ENCODE measurements around the gene FAM241B. TPM values are rescaled to one million over a fixed set of nuclear protein-coding genes. Genes with fewer than 3 reads are reported as not detected.

FAM241B gene
- 7.7 to 8.3 TPM (median 7.9 TPM) in 3 replicates for polyA plus RNA-seq
- not detected for polyA plus RNA-seq (2011; ENCODE audit: low read depth)
- polyA plus RNA-seq (2011; cell fraction: cytosol; rRNA removed), result 7.6 and 8.5 TPM in 2 replicates
- 7.5 and 7.9 TPM in 2 replicates for polyA plus RNA-seq (2011; cell fraction: nucleus; rRNA removed)
- 3.9 and 8.0 TPM in 2 replicates for polyA plus RNA-seq (2012; ENCODE audit: low replicate concordance)
- 1.9 to 4.4 TPM (median 2.3 TPM) in 3 replicates for polyA minus RNA-seq
- polyA minus RNA-seq (2011; cell fraction: cytosol; rRNA and poly(A)+ RNA removed), result 2.5 TPM
- 1.4 and 2.4 TPM in 2 replicates for polyA minus RNA-seq (2011; cell fraction: nucleus; rRNA and poly(A)+ RNA removed)

GRCh38 chr10:69629897-69630650 is at the start of gene FAM241B:
TSS of gene FAM241B (plus strand) at chr10:69630247. CDS start at chr10:69631744, 1,497 bp downstream.
- H3K9ac ChIP-seq (ENCODE audit: control insufficient read depth, extremely low read depth, insufficient read depth, low read length), result peak within 1 kb of the TSS; percentile 60

GRCh38 chr10:69580435-69580834 is 49.6 kb upstream of the FAM241B start:
- dilution Hi-C loops (cut with MboI; ENCODE audit: extremely low pct_ligation_motif_present, low sequenced_read_pairs), result no loop called here
- Histone ChIP-seq H3K36me3 (ENCODE audit: control insufficient read depth in 2 of 2, extremely low read depth in 1 of 2, insufficient read depth in 2 of 2, low read length in 2 of 2) (no peaks in the 10 kb centered on the region), H4K20me1 (ENCODE audit: control insufficient read depth, extremely low read depth, insufficient read depth, low read length) (no peaks in the 10 kb centered on the region), H3K9me1 (ENCODE audit: control insufficient read depth, extremely low read depth, insufficient read depth, low read length) (no peaks in the 10 kb centered on the region), H3K27me3 (ENCODE audit: control insufficient read depth, extremely low read depth, insufficient read depth, low read length) (peaks cover 55% of the 10 kb centered on the region), H2AFZ (ENCODE audit: control insufficient read depth, low read length) (no peak overlapping the region), H3K27ac (ENCODE audit: control insufficient read depth, insufficient read depth, low read length) (no peak overlapping the region), H3K4me2 (ENCODE audit: control insufficient read depth, extremely low read depth, insufficient read depth, low read depth, low read length) (no peak overlapping the region), H3K4me1 (ENCODE audit: control insufficient read depth, extremely low read depth, insufficient read depth, low read length) (no peaks in the 10 kb centered on the region), H3K9me3 (ENCODE audit: control insufficient read depth, low read depth, low read length) (no peaks in the 10 kb centered on the region), H3K79me2 (ENCODE audit: control insufficient read depth, insufficient read depth, low read length) (no peaks in the 10 kb centered on the region), H3K4me3 (ENCODE audit: control insufficient read depth in 2 of 3, extremely low read depth in 1 of 3, insufficient read depth in 2 of 3, low read depth in 1 of 3, low read length in 3 of 3) (no peak overlapping the region), H3K9ac (ENCODE audit: control insufficient read depth, extremely low read depth, insufficient read depth, low read length) (no peak overlapping the region)
- TF ChIP-seq EZH2 (IDR thresholded peaks at IDR 0.05; ENCODE audit: low read length) (no peak), CTCF (optimal IDR thresholded peaks at IDR 0.05 in 1 of 3, IDR thresholded peaks at IDR 0.05 in 1 of 3, conservative IDR thresholded peaks at IDR 0.05 in 1 of 3; ENCODE audit: extremely low read depth in 1 of 3, insufficient read depth in 2 of 3, low read length in 3 of 3) (no peak)
- no peak for DNase-seq (ENCODE audit: low read depth, low spot score)
- FAIRE-seq, result no peak

More at GRCh38 chr10:69629897-69630650, at the start of gene FAM241B:
- Histone ChIP-seq H3K4me3 (ENCODE audit: control insufficient read depth in 2 of 3, extremely low read depth in 1 of 3, insufficient read depth in 2 of 3, low read depth in 1 of 3, low read length in 3 of 3) (peak within 1 kb of the TSS; percentile 52 to 67 (median 61)), H4K20me1 (ENCODE audit: control insufficient read depth, extremely low read depth, insufficient read depth, low read length) (no peaks in the 10 kb centered on the region), H3K27ac (ENCODE audit: control insufficient read depth, insufficient read depth, low read length) (no peak within 1 kb of the TSS), H3K27me3 (ENCODE audit: control insufficient read depth, extremely low read depth, insufficient read depth, low read length) (no peaks in the 10 kb centered on the region), H3K9me1 (ENCODE audit: control insufficient read depth, extremely low read depth, insufficient read depth, low read length) (no peaks in the 10 kb centered on the region), H3K4me2 (ENCODE audit: control insufficient read depth, extremely low read depth, insufficient read depth, low read depth, low read length) (peak within 1 kb of the TSS; percentile 78), H3K36me3 (ENCODE audit: control insufficient read depth in 2 of 2, extremely low read depth in 1 of 2, insufficient read depth in 2 of 2, low read length in 2 of 2) (peaks cover 0 to 3% of the 10 kb centered on the region in 2 experiments), H3K9me3 (ENCODE audit: control insufficient read depth, low read depth, low read length) (no peaks in the 10 kb centered on the region), H3K4me1 (ENCODE audit: control insufficient read depth, extremely low read depth, insufficient read depth, low read length) (peaks cover 4% of the 10 kb centered on the region), H3K79me2 (ENCODE audit: control insufficient read depth, insufficient read depth, low read length) (no peaks in the 10 kb centered on the region), H2AFZ (ENCODE audit: control insufficient read depth, low read length) (peak within 1 kb of the TSS; percentile 52)
- no peak for FAIRE-seq
- dilution Hi-C loops (cut with MboI; ENCODE audit: extremely low pct_ligation_motif_present, low sequenced_read_pairs), result no loop called here
- TF ChIP-seq EZH2 (IDR thresholded peaks at IDR 0.05; ENCODE audit: low read length), result no peak
- peak; percentile 50 to 90 (median 82) for TF ChIP-seq CTCF (optimal IDR thresholded peaks at IDR 0.05 in 1 of 3, IDR thresholded peaks at IDR 0.05 in 1 of 3, conservative IDR thresholded peaks at IDR 0.05 in 1 of 3; ENCODE audit: extremely low read depth in 1 of 3, insufficient read depth in 2 of 3, low read length in 3 of 3)
- DNase-seq (ENCODE audit: low read depth, low spot score), result no peak
